Activated CD8-positive, alpha-beta memory T cell treated with anti-CD3 and anti-CD28 coated beads, Interleukin-2, amount 50 U/mL, for 4 hours (primary cell): Measurements from ENCODE around the gene CHRNA1.

Experiments
- DNase-seq: peaks from one replicate; pipeline ENCODE4 v3.0.0-alpha.2; 2020

Gene CHRNA1

GRCh38 chr2:174764280-174765255 is at the start of gene CHRNA1:
Gene CHRNA1 (minus strand): TSS chr2:174764472. CDS start chr2:174764394, 78 bp downstream.
- no peak for DNase-seq

- no peak for DNase-seq
Measured at GRCh38 chr2:174812037-174812436, 47.8 kb upstream of the CHRNA1 start.

- no peak for DNase-seq
Measured at GRCh38 chr2:174807931-174808330, 43.7 kb upstream of the CHRNA1 start.

GRCh38 chr2:174805803-174806202 is 41.5 kb upstream of the CHRNA1 start:
- no peak for DNase-seq

GRCh38 chr2:174802459-174802858 is 38.2 kb upstream of the CHRNA1 start:
- no peak for DNase-seq

- DNase-seq, result no peak
Measured at GRCh38 chr2:174800436-174801205, 36.3 kb upstream of the CHRNA1 start.

GRCh38 chr2:174798801-174799200 is 34.5 kb upstream of the CHRNA1 start:
- no peak for DNase-seq

- no peak for DNase-seq
Measured at GRCh38 chr2:174797781-174798276, 33.6 kb upstream of the CHRNA1 start.

- DNase-seq, result no peak
Measured at GRCh38 chr2:174796319-174796771, 32.1 kb upstream of the CHRNA1 start.

- no peak for DNase-seq
Measured at GRCh38 chr2:174794851-174795374, 30.6 kb upstream of the CHRNA1 start.

GRCh38 chr2:174792309-174793025 is 28.2 kb upstream of the CHRNA1 start:
- DNase-seq, result no peak

GRCh38 chr2:174791746-174792280 is 27.5 kb upstream of the CHRNA1 start:
- no peak for DNase-seq

- no peak for DNase-seq
Measured at GRCh38 chr2:174791020-174791419, 26.7 kb upstream of the CHRNA1 start.

- DNase-seq, result no peak
Measured at GRCh38 chr2:174789001-174789400, 24.7 kb upstream of the CHRNA1 start.

- DNase-seq, result no peak
Measured at GRCh38 chr2:174788291-174788929, 24.1 kb upstream of the CHRNA1 start.

- DNase-seq, result peak; percentile 38
Measured at GRCh38 chr2:174787487-174788205, 23.4 kb upstream of the CHRNA1 start.

- no peak for DNase-seq
Measured at GRCh38 chr2:174786066-174786725, 21.9 kb upstream of the CHRNA1 start.

GRCh38 chr2:174785481-174785880 is 21.2 kb upstream of the CHRNA1 start:
- DNase-seq, result no peak

GRCh38 chr2:174784909-174785308 is 20.6 kb upstream of the CHRNA1 start:
- no peak for DNase-seq

GRCh38 chr2:174784316-174784715 is 20.0 kb upstream of the CHRNA1 start:
- DNase-seq, result no peak
